Ovary (tissue), 9 donors: ENCODE data around the gene PERCC1. TPM values are rescaled to one million over a fixed set of nuclear protein-coding genes. Genes with fewer than 3 reads are reported as not detected.
A peak's percentile ranks its signal among the peaks of the same experiment; 100 is the strongest.

Experiments
- DNase-seq, 5 donors: peaks; one replicate each; pipeline ENCODE4 v3.0.0-alpha.2; 2019 to 2020
- H3K27ac ChIP-seq, 2 donors: fragments of 200-600 bp; one replicate each; pipeline versions ENCODE4 v1.5.1 to v1.8.0; 2019 to 2022
- H3K27me3 ChIP-seq: fragments of 200-600 bp; one replicate; pipeline ENCODE4 v1.8.0; 2022
- H3K36me3 ChIP-seq: fragments of 200-600 bp; sonication (generic); one replicate; pipeline ENCODE4 v1.5.1; 2019
- H3K4me1 ChIP-seq: one replicate; pipeline ENCODE4 v1.8.1; 2013; ENCODE audit warnings: mild to moderate bottlenecking, moderate library complexity; ENCODE audit not compliant: insufficient read depth
- H3K4me3 ChIP-seq: fragments of 200-600 bp; sonication (generic); one replicate; pipeline ENCODE4 v1.5.1; 2017
- H3K9me3 ChIP-seq, 2 donors: fragments of 200-600 bp in 1 of 2; sonication (generic) in 1 of 2; one replicate each; pipeline versions ENCODE4 v1.5.1 to v1.8.1; 2013 to 2019; ENCODE audit warnings: mild to moderate bottlenecking in 1 of 2, moderate library complexity in 1 of 2
- EP300 ChIP-seq: sonication (generic); formaldehyde crosslinking; IDR thresholded peaks from one replicate; pipeline ENCODE4 v1.6.1; 2017; ENCODE audit warnings: antibody characterized with exemption
- POLR2A ChIP-seq: fragments of 450-650 bp; IDR thresholded peaks from one replicate; pipeline ENCODE4 v1.6.1; 2017; ENCODE audit warnings: antibody characterized with exemption, mild to moderate bottlenecking, moderate library complexity
- WGBS, 3 donors: extraction: QIAGEN DNeasy Blood & Tissue Kit in 1 of 3; methylation state at CpG; one replicate each; pipeline versions ENCODE4 v1.1.5 to v1.1.7; 2013 to 2017; 5-methylcytosine and 5-hydroxymethylcytosine counted together
- intact Hi-C, 4 donors: fragments of 100-400 bp; cut with DNase I; formaldehyde crosslinking; loops; one replicate each; pipeline versions ENCODE4 v1.11.0 to v1.15.1; 2022 to 2023
- polyA plus RNA-seq, 2 donors: library from polyadenylated mRNA; stranded (reverse); fragments of 200-250 nt in 1 of 2; fragments of 350-450 nt in 1 of 2; fragmentation: Illumina TruSeq in 1 of 2; extraction: RNeasy Lipid Tissue Mini Kit (QIAGEN cat#74804) in 1 of 2; gene quantifications; one replicate each; pipeline ENCODE4 v1.2.3, GENCODE V29; 2013 to 2014
- total RNA-seq, 7 donors: library from RNA; depleted of rRNA in 2 of 7; stranded (reverse); fragments of >200 nt in 2 of 7; fragmentation: NEBNext Ultra II Directional in 3 of 7; extraction: Animal tissue kit (Norgen Biotek cat#: 25700) in 3 of 7; gene quantifications; one replicate each; pipeline versions ENCODE4 v1.1.0 to v1.2.4, GENCODE V29; 2016 to 2023
- TF ChIP-seq, protein P1 (sequence below), 3 donors: fragments of 450-650 bp in 2 of 3; fragments of 200-600 bp in 1 of 3; IDR thresholded peaks; one replicate each; pipeline versions ENCODE4 v1.5.1 to v1.8.0; 2016 to 2022; ENCODE audit warnings: antibody characterized with exemption in 3 of 3, mild to moderate bottlenecking in 1 of 3
- donor health status: DM: no; HTN: no; CAD: no; lungs with moderate emphysema.
- donor health status: DM: no; HTN: no; CAD: no.
- donor health status: Bipolar disorder and iron deficiency.
- donor health status: DM: yes; HTN: yes; CAD: no.
- donor health status: DM: no; HTN: no; CAD: no.
- donor health status: DM: yes; HTN: yes; CAD: no.

PERCC1 gene
- total and polyA plus RNA-seq, 9 donors = 0.08 to 0.62 TPM; not detected in 7

DNA sequence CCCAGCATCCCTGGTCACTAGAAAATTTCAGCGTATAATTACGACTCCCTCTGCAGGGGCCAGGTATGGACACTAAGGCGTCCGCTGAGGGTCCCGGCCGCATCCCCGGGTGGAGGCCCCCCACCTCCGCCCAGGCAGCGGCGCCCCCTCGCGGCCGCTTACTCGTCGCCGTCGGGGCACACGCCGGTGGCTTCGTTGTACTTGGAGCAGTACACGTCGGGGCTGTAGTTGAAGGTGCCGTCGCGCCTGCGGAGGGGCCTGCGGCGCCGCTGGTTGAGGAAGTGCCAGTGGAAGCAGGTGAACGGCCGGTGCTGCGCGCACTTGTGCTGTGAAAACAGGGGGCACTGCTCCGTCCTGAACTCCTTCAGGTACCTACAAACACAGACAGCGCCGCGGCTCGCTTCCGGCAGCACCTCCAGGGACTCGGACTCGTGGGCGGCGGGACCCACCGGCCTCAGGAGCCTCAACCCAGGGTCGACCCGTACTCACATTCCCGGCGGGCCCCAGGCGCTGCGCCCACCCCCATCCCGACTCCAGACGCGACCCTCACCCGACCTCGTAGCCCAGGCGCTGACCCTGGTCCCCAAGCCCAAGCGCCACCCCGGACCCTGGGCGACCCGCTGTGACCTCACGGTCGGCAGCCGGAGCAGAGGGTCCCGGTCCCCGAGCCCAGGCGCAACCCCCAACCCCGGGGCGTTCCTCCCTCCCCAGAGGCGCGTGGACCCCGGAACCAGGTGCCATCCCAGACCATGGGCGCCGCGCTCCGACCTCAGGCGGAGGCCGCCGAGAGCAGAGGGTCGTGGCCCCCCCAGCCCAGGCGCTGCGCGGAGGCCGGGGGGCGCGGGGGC, 17.0 kb upstream of the PERCC1 start:
- intact Hi-C loops = no loop called here
- peak overlapping the region; percentile 93 for H3K4me3 ChIP-seq
- TF ChIP-seq, protein P1, sequence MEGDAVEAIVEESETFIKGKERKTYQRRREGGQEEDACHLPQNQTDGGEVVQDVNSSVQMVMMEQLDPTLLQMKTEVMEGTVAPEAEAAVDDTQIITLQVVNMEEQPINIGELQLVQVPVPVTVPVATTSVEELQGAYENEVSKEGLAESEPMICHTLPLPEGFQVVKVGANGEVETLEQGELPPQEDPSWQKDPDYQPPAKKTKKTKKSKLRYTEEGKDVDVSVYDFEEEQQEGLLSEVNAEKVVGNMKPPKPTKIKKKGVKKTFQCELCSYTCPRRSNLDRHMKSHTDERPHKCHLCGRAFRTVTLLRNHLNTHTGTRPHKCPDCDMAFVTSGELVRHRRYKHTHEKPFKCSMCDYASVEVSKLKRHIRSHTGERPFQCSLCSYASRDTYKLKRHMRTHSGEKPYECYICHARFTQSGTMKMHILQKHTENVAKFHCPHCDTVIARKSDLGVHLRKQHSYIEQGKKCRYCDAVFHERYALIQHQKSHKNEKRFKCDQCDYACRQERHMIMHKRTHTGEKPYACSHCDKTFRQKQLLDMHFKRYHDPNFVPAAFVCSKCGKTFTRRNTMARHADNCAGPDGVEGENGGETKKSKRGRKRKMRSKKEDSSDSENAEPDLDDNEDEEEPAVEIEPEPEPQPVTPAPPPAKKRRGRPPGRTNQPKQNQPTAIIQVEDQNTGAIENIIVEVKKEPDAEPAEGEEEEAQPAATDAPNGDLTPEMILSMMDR (IDR thresholded peaks at IDR 0.05) = peak; percentile 24 to 53 (median 45)
- TF ChIP-seq EP300 (no peak), POLR2A (no peak)
- H3K36me3 ChIP-seq = no peaks in the 10 kb centered on the region
- WGBS, 3 donors = 0 to 2% (median 2%) methylated on average over 50 to 85 of the region's 85 CpGs
- DNase-seq = peak; percentile 44 to 77 (median 64)
- H3K9me3 ChIP-seq = no peaks in the 10 kb centered on the region
- peak overlapping the region; percentile 71 to 83 for H3K27ac ChIP-seq
- peaks cover 3% of the 10 kb centered on the region for H3K4me1 ChIP-seq
- H3K27me3 ChIP-seq = no peaks in the 10 kb centered on the region

DNA sequence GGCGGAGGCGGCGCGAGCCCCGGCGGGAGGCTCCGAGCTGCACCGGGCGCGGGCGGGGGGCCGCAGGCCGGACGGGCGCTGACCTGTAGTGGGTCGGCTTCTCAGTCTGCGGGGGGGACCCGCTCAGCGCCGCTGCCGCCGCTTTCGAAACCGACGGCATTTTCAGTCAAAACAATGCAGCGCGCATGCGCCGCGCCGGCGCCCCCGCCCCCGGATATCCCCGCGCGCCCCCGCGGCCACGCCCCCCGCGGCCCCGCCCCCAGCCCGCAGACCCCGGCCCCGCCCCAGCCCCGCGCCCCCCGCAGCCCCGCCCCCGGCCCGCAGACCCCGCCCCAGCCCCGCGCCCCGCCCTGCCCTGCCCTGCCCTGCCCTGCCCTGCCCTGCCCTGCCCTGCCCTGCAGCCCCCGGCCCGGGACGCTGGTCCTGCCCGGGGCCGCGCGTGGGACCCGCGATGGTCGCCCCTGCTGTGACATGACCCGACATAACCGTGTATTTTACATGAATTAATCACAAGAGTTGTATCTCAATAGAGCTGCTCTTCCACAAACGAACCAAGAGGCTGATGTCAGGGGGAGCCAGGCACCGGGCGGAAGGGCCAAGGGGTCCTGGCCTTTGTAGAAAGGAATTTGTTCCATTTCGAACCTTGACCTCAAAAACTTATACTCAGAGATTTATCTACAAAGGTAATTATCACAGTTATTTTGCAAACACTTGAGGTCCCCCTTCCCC, 16.2 kb upstream of the PERCC1 start, which contains the start of gene UNKL:
Gene UNKL, minus strand, starts transcription at position 173 of the 729 bp plus-strand sequence. Its CDS starts 13 bp downstream, at position 160.
- Histone ChIP-seq H3K4me3 (peak within 1 kb of the TSS; percentile 93), H3K9me3 (no peaks in the 10 kb centered on the region), H3K4me1 (peaks cover 1% of the 10 kb centered on the region), H3K27ac (peak within 1 kb of the TSS; percentile 83 to 87), H3K36me3 (no peaks in the 10 kb centered on the region), H3K27me3 (no peaks in the 10 kb centered on the region)
- WGBS, 3 donors = 1 to 4% (median 3%) methylated on average over 16 to 71 of the region's 72 CpGs
- peak; percentile 81 to 91 (median 89) for DNase-seq
- TF ChIP-seq EP300 (no peak), POLR2A (no peak)
- TF ChIP-seq, protein P1 (IDR thresholded peaks at IDR 0.05) = no peak
- intact Hi-C loops = no loop called here

DNA sequence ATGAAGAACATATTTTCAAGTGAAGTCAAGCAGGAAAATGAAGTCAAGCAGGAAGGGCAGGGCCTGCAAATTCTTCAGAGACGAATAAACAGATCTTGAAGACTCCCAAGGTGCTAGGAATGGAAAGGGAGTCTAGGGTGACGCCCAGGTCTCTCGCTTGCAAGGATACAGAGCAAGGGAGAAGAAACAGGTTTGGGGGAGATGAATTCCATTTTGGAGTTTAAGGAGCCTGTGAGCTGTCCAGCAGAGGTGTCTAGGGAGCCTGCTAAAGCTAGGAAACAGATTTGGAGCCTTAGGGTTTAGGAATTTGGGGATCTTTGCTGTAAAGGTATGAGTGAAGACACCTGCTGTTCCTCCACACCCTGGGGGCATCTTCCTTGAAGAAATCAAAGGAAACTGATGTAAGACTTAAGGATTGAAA, 14.3 kb upstream of the PERCC1 start:
- Histone ChIP-seq H3K4me1 (peaks cover 4% of the 10 kb centered on the region), H3K27ac (no peak overlapping the region), H3K9me3 (no peaks in the 10 kb centered on the region), H3K36me3 (no peaks in the 10 kb centered on the region), H3K27me3 (no peaks in the 10 kb centered on the region), H3K4me3 (no peak overlapping the region)
- TF ChIP-seq, protein P1 (IDR thresholded peaks at IDR 0.05) = no peak
- TF ChIP-seq POLR2A (no peak), EP300 (no peak)
- 56 to 72% (median 60%) methylated on average over 3 of the region's 3 CpGs for WGBS, 3 donors
- DNase-seq = no peak
- intact Hi-C loops = no loop called here

DNA sequence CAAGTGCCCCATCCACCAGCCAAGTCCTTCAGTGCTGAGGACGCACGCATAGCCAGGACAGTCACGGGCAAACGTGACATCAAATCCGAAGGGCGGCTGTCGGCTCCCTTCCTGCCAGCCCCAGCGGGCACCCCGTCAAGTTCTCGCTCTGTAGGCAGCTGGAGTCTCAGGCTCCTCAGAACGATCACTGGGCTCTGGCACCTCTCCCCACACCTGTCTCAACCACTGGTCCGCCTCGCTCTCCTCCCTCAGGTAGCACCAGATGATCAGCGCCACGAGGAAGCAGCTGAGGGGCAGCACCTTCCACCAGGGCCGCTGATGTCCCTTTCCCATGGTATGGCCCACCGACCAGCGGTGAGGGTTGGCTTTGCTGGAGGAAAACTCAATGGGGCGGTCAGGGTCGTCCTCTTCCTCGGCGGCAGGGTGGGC, 10.8 kb upstream of the PERCC1 start:
- WGBS, 3 donors = 0 to 1% (median 0%) methylated on average over 16 to 22 of the region's 22 CpGs
- Histone ChIP-seq H3K4me1 (peaks cover 4% of the 10 kb centered on the region), H3K27ac (peak overlapping the region; percentile 68 to 96), H3K27me3 (no peaks in the 10 kb centered on the region), H3K9me3 (no peaks in the 10 kb centered on the region), H3K36me3 (no peaks in the 10 kb centered on the region), H3K4me3 (peak overlapping the region; percentile 73)
- TF ChIP-seq EP300 = no peak
- no peak for TF ChIP-seq POLR2A
- TF ChIP-seq, protein P1 (IDR thresholded peaks at IDR 0.05) = no peak
- intact Hi-C loops = loop anchor here in 1 of 4 donors (10.0 kb wide), 1 partner anchor 75 kb away; the partner anchor contains the start of gene TELO2
- DNase-seq = peak in 1 of 5 donors; percentile 28
